Measurements from ENCODE around the gene MMP12.

Gene MMP12

DNA sequence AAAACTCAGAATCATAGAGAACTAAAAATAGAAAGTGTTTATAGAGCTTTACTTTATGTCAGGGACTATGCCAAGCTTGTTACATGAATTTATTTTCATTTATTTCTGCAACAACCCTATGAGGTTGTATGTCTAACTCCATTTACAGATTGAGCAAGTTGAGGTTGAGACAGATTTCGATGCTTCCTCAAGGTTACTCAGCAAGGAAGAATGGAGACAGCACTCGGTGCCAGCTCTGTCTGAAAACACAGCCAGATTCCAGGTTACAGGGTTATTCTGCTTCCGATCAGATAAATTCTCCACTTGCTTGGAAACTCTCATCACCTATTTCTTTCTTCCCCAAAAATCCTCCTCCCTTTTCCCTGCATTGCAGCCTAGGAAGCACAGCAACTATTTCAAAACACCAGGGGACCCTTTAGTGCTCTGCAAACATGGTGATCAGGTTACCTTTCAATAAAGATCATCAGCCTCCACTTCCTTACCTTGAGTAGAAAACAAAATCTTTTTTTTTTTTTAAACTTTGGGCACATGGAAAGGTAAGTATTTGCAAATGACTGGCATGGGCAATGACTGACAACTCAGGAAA lies 38.4 kb downstream of the MMP12 start:
- Mint-ChIP-seq H3K27ac (no peak overlapping the region), H3K36me3 (ENCODE audit: low read depth) (no peaks in the 10 kb centered on the region), H3K27me3 (peaks cover 14% of the 10 kb centered on the region), H3K9me3 (no peaks in the 10 kb centered on the region), H3K4me3 (no peak overlapping the region), H3K4me1 (no peaks in the 10 kb centered on the region)
- DNase-seq: no peak
- no peak for ATAC-seq

DNA sequence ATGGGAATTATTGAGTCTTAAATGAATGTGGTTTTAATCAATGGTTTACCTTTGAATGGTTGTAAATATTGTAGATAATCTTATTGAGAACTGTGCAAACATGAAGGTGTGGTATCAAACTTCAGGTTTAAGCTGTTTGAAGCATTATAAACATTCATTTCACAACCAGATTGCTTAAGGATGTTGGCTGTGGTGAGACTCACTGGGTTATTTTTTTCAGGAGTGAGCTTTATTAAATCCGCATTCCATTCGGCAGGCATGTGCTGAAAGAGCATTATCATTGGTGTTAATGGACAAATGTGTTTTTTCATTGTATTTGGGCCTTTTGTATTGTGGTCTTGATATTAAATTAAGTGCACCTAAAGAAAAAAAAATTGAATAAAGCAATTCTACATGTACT lies 41.1 kb downstream of the MMP12 start:
- Mint-ChIP-seq H3K27ac (no peak overlapping the region), H3K9me3 (no peaks in the 10 kb centered on the region), H3K4me1 (no peaks in the 10 kb centered on the region), H3K4me3 (no peak overlapping the region), H3K36me3 (ENCODE audit: low read depth) (no peaks in the 10 kb centered on the region), H3K27me3 (peaks cover 20% of the 10 kb centered on the region)
- ATAC-seq (no peak), DNase-seq (no peak)

DNA sequence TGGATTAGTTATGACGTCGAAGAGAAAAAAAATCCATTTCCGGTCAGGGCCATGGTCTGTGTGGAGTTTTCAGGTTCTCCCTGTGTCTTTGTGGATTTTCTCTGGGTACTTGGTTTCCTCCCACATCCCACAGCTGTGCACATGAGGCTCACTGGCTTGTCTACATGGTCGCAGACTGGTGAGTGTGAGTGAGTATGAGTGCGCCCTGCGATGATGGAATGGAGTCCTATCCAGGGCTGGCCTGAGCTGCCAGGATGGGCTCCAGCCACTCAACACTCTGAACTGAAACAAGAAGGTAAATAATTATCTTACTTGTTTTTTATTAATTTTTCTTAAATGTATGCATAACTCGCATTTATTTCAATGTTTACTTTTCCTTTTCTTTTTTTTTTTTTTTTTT lies 42.2 kb downstream of the MMP12 start:
- Mint-ChIP-seq H3K36me3 (ENCODE audit: low read depth) (no peaks in the 10 kb centered on the region), H3K4me3 (no peak overlapping the region), H3K27me3 (peaks cover 20% of the 10 kb centered on the region), H3K27ac (no peak overlapping the region), H3K9me3 (no peaks in the 10 kb centered on the region), H3K4me1 (no peaks in the 10 kb centered on the region)
- ATAC-seq: no peak
- no peak for DNase-seq

DNA sequence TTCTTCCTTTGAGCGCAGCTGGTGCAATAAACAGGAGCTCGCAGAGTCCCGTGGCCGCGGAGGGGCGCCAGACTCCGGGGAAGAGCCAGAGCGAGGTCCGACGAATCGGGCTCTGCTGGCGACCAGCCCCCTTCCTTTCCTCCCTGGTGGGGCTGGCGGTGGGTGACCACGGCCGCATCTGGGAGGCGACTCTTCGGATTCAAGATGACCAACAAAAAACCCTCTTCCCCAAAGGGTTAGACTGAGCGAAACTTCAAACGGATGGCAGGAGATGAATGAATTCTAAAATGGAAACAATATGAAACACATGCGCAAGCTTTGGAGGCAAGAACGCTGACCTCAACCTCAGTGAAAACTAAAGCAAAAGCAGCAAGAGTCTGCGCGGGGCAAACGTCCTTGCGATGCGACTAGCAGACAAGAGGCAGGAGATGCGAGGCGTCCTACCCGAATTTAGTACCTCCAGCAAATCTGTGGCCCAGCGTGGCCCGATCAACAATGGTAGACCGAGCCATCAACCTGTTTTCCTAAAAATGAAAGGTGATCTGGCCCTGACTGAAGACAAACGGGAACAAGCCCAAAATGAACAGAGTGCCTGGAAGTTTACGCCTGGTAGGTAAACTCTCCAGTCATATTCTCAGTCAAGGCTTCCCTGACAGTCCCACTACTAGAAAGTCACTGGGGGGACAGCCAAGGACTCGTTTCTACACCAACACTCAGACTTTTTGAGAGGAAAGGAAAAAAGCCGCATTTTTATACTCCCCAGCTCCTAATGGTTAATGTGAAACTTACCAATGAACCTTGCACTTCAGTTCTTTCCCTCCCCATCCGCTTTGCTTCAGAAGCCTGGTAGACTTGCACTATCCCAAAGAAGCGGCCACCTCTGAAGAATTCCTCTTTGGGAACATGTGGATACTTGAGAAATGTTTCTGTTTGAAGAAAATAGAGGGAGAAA lies 43.0 kb downstream of the MMP12 start:
- peak; percentile 19 for DNase-seq
- no peaks in the 10 kb centered on the region for H3K4me1 Mint-ChIP-seq
- H3K36me3 Mint-ChIP-seq (ENCODE audit: low read depth): no peaks in the 10 kb centered on the region
- peaks cover 20% of the 10 kb centered on the region for H3K27me3 Mint-ChIP-seq
- H3K4me3 Mint-ChIP-seq: no peak overlapping the region
- H3K27ac Mint-ChIP-seq: no peak overlapping the region
- no peaks in the 10 kb centered on the region for H3K9me3 Mint-ChIP-seq
- no peak for ATAC-seq

DNA sequence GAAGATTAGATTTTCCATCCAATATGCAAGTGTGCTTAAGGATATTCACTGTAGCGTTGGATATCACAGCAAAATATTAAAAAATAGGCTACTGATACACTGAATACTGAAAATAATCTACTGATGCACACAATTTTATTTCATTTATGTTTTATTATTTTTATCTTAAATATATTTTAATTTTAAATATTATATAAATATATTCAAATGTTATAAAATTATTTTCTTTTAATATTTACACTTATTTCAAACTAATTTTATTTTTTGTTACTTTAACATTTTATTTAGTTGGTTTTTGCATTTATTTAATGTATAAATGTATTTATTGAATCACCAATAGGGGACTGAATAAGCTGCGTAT lies 43.7 kb downstream of the MMP12 start:
- H3K27me3 Mint-ChIP-seq: peaks cover 20% of the 10 kb centered on the region
- H3K27ac Mint-ChIP-seq: no peak overlapping the region
- H3K4me1 Mint-ChIP-seq: no peaks in the 10 kb centered on the region
- ATAC-seq: no peak
- H3K36me3 Mint-ChIP-seq (ENCODE audit: low read depth): no peaks in the 10 kb centered on the region
- DNase-seq: no peak
- H3K4me3 Mint-ChIP-seq: no peak overlapping the region
- no peaks in the 10 kb centered on the region for H3K9me3 Mint-ChIP-seq

DNA sequence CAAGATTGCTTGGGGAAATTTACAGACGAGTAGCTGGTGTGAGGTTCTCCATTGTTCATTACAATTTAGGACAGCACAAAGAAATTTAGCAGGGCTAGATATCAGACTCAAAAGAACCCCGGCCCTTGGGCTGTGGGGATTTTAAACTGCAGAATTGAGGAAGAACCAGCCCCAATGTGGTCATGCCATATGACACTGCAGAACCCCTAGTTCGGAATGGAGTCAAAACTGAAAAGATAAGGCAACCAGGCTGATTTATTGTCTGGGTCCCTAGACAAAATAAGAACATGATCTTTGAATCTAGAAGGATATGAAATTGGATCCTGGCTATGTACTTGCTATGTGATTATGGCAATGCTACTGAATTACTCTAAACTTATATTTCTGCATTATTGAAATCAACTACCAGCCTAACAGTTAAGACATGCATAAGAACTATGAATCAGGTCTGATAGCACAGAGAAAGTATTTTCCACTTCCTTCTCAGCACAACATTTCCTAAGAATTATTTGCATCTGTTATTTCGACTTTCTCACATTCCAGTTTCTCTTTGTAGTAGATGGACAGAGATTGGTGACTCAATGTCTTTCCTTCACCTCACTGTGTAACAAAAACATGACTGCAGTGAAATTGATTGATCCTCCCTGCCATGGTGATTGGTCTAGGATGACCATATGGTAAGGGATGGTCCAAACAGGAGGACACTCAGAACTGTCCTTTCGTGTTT lies 44.6 kb downstream of the MMP12 start:
- no peak overlapping the region for H3K27ac Mint-ChIP-seq
- H3K4me3 Mint-ChIP-seq: no peak overlapping the region
- peaks cover 25% of the 10 kb centered on the region for H3K27me3 Mint-ChIP-seq
- no peak for ATAC-seq
- no peaks in the 10 kb centered on the region for H3K36me3 Mint-ChIP-seq (ENCODE audit: low read depth)
- no peaks in the 10 kb centered on the region for H3K4me1 Mint-ChIP-seq
- no peak for DNase-seq
- no peaks in the 10 kb centered on the region for H3K9me3 Mint-ChIP-seq

DNA sequence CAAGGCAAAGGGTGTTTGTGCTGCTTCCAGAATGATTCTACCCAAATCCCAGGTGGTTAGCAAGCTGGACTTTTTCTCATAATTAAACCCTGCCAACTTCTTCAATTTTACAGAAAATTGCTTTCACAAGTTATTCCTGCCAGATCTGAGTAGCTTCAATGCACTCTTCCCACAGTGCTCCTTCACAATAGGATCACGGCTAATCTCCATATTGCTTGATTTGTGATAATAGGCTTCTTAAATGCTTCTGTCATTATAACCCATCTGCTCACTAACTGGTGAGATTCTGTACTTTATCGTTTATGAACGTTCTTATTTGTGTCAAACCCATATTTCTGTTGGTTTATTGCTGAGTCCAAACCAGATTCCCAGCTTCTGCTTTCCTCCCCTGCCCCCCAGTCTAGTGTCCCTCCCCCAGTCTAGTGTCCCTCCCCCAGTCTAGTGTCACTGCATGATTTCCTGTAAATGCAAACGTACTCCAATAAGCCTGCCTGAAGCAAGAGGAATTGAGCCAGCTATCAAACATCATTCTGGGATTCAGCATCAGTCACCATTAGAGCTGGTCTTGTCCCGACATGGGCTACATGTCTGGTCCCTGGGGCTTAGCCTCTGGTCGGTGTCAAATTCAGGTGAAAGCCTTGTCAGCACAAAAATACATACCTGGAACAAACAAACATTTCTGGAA lies 45.3 kb downstream of the MMP12 start:
- Mint-ChIP-seq H3K4me1 (no peaks in the 10 kb centered on the region), H3K9me3 (no peaks in the 10 kb centered on the region), H3K4me3 (no peak overlapping the region), H3K36me3 (ENCODE audit: low read depth) (no peaks in the 10 kb centered on the region), H3K27me3 (peaks cover 25% of the 10 kb centered on the region), H3K27ac (no peak overlapping the region)
- no peak for ATAC-seq
- no peak for DNase-seq

DNA sequence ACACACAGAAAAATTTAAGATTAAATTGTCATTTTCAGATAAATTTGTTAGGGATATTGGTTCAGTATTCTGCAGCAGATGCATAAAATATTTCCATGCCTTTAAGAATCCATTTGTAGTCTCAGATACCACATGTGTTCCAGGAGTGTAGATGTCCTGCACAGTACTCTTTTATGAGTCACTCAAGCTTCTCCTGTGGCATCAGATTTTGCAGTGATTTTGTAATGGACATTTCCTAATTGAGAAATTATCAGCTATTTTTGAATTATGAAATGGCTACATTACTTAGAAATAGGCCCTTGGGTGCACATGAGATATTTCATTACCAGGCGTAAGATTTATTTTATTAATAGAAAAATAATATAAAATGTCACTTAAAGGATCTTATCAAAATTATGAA lies 50.2 kb downstream of the MMP12 start:
- no peak for ATAC-seq
- no peak for DNase-seq
- Mint-ChIP-seq H3K4me1 (no peaks in the 10 kb centered on the region), H3K36me3 (ENCODE audit: low read depth) (no peaks in the 10 kb centered on the region), H3K9me3 (no peaks in the 10 kb centered on the region), H3K4me3 (no peak overlapping the region), H3K27ac (no peak overlapping the region), H3K27me3 (peaks cover 5% of the 10 kb centered on the region)

DNA sequence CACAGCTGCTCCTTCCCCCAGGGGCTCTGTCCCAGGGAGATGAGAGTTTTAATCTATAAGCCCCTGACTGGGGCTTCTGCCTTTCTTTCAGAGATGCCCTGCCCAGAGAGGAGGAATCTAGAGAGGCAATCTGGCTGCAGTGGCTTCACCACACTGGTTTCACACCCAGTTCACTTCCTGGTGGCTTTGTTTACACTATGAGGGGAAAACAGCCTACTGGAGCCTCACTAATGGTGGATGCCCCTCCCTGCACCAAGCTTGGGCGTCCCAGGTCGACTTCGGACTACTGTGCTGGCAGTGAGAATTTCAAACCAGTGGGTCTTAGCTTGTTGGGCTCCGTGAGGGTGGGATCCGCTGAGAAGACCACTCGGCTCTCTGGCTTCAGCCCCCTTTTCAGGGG lies 55.3 kb downstream of the MMP12 start:
- Mint-ChIP-seq H3K36me3 (ENCODE audit: low read depth) (no peaks in the 10 kb centered on the region), H3K4me3 (no peak overlapping the region), H3K9me3 (no peaks in the 10 kb centered on the region), H3K27ac (no peak overlapping the region), H3K27me3 (no peaks in the 10 kb centered on the region), H3K4me1 (no peaks in the 10 kb centered on the region)
- DNase-seq: no peak
- ATAC-seq: no peak

DNA sequence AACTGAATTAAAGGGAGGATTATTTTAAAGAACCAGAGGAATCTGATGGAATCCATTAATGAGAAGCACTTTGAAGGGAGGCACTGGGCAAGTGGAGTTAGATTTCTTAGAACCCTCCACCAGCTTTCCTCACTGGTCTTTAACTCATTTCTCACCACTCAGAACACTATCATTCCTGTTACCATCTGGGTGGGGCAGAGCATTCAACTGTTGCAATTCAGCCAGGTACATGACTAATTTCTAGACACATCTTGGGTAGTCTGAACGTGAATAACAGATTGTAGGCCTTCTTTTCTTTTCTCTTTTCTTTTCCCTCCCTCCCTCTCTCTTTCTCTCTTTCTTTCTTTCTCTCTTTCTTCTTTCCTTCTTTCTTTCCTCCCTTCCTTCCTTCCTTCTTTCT lies 61.3 kb downstream of the MMP12 start:
- no peak for ATAC-seq
- H3K27me3 Mint-ChIP-seq: peaks cover 3% of the 10 kb centered on the region
- no peak overlapping the region for H3K27ac Mint-ChIP-seq
- H3K4me3 Mint-ChIP-seq: no peak overlapping the region
- DNase-seq: no peak
- no peaks in the 10 kb centered on the region for H3K9me3 Mint-ChIP-seq
- no peaks in the 10 kb centered on the region for H3K36me3 Mint-ChIP-seq (ENCODE audit: low read depth)
- H3K4me1 Mint-ChIP-seq: no peaks in the 10 kb centered on the region

Data from activated naive CD8-positive, alpha-beta T cell treated with anti-CD3 and anti-CD28 coated beads, Interleukin-2, amount 50 U/mL, for 24 hours (primary cell).